Small intestine (tissue), 7 donors: ENCODE data around the gene ZNF319. TPM values are rescaled to one million over a fixed set of nuclear protein-coding genes. Genes with fewer than 3 reads are reported as not detected.

ENCODE experiments used
- DNase-seq, 2 donors: peaks; one replicate each; pipeline versions ENCODE4 v3.0.0 to v3.0.0-alpha.2; 2013
- FAIRE-seq: peaks from 2 replicates; lab custom pipeline; 2012; peaks lifted over from hg19 to GRCh38; lab: Jason Lieb, UNC
- H3K27ac ChIP-seq, 3 donors: one replicate each; pipeline ENCODE4 v1.5.1; 2013; ENCODE audit warnings: low read length in 2 of 3, mild to moderate bottlenecking in 2 of 3, control low read depth in 1 of 3, inconsistent platforms in 1 of 3, low read depth in 1 of 3, moderate library complexity in 1 of 3
- H3K27me3 ChIP-seq, 3 donors: one replicate each; pipeline ENCODE4 v1.6.1; 2013; ENCODE audit warnings: low read length in 3 of 3, inconsistent platforms in 1 of 3; ENCODE audit not compliant: control insufficient read depth in 3 of 3, insufficient read depth in 3 of 3
- H3K36me3 ChIP-seq, 3 donors: one replicate each; pipeline ENCODE4 v1.6.1; 2013; ENCODE audit warnings: low read length in 3 of 3, inconsistent platforms in 1 of 3, low read depth in 1 of 3, mild to moderate bottlenecking in 1 of 3, moderate library complexity in 1 of 3; ENCODE audit not compliant: control insufficient read depth in 3 of 3, insufficient read depth in 2 of 3
- H3K4me1 ChIP-seq, 3 donors: one replicate each; pipeline ENCODE4 v1.6.1; 2013; ENCODE audit warnings: low read length in 2 of 3, inconsistent platforms in 1 of 3, low read depth in 1 of 3, mild to moderate bottlenecking in 1 of 3, moderate library complexity in 1 of 3; ENCODE audit not compliant: control insufficient read depth in 3 of 3, insufficient read depth in 2 of 3
- H3K4me3 ChIP-seq, 3 donors: one replicate each; pipeline ENCODE4 v1.5.1; 2013; ENCODE audit warnings: low read length in 3 of 3, control low read depth in 1 of 3, inconsistent platforms in 1 of 3, low read depth in 1 of 3, mild to moderate bottlenecking in 1 of 3, moderate library complexity in 1 of 3
- H3K9me3 ChIP-seq, 2 donors: one replicate each; pipeline ENCODE4 v1.6.1; 2013; ENCODE audit warnings: low read depth in 1 of 2, low read length in 1 of 2; ENCODE audit not compliant: control insufficient read depth in 2 of 2, insufficient read depth in 1 of 2
- WGBS, 3 donors: extraction: QIAGEN DNeasy Blood & Tissue Kit; methylation state at CpG; one replicate each; pipeline ENCODE4 v1.1.7; 2013; 5-methylcytosine and 5-hydroxymethylcytosine counted together
- polyA plus RNA-seq, 4 donors: library from polyadenylated mRNA; stranded (reverse) in 3 of 4; unstranded in 1 of 4; fragments of 200-250 nt in 3 of 4; fragments of 120-200 nt in 1 of 4; gene quantifications; one replicate each; pipeline versions ENCODE4 v1.2.1 to v1.2.3, GENCODE V29; 2013
- donor health status: healthy with polysubstance abuse.
- donor health status: control.
- donor health status: control.
- donor health status: Bipolar disorder and iron deficiency.
- donor health status: healthy.

The ZNF319 gene
- polyA plus RNA-seq, 4 donors: 2.2 to 5.6 (median 3.2) TPM

GRCh38 chr16:57944970-57945739, 55.3 kb downstream of the ZNF319 start:
- Histone ChIP-seq H3K27me3 (no peaks in the 10 kb centered on the region), H3K4me3 (no peak overlapping the region), H3K4me1 (no peaks in the 10 kb centered on the region), H3K27ac (no peak overlapping the region), H3K9me3 (no peaks in the 10 kb centered on the region), H3K36me3 (no peaks in the 10 kb centered on the region)
- FAIRE-seq (no peak), DNase-seq (no peak)
- WGBS, 3 donors: 76 to 84% (median 78%) methylated on average over 9 of the region's 9 CpGs

Other genes starting within 250 kb of the ZNF319 start
- 100 to 1,000 TPM in 2 of 4 donors, 10 to 100 TPM in 2; 12.8 to 237 (median 131) TPM for gene KIFC3, start 198.2 kb downstream of the ZNF319 start, polyA plus RNA-seq
- 1 to 10 TPM in 2 of 4 donors, not detected in 2; 1.3 to 1.7 TPM for gene CNGB1, start 29.5 kb downstream of the ZNF319 start, polyA plus RNA-seq
- 10 to 100 TPM; 19.9 to 26.5 (median 24.0) TPM for gene USB1, start 735 bp upstream of the ZNF319 start, polyA plus RNA-seq
- 10 to 100 TPM; 38.2 to 67.3 (median 49.7) TPM for gene MMP15, start 25.1 kb upstream of the ZNF319 start, polyA plus RNA-seq
- gene CFAP20, start 128.7 kb upstream of the ZNF319 start, polyA plus RNA-seq: 10 to 100 TPM; 16.8 to 46.8 (median 34.2) TPM
- gene CSNK2A2, start 197.4 kb upstream of the ZNF319 start, polyA plus RNA-seq: 10 to 100 TPM; 15.0 to 49.3 (median 20.1) TPM